ENCODE data around the gene TMEM269.

DNA sequence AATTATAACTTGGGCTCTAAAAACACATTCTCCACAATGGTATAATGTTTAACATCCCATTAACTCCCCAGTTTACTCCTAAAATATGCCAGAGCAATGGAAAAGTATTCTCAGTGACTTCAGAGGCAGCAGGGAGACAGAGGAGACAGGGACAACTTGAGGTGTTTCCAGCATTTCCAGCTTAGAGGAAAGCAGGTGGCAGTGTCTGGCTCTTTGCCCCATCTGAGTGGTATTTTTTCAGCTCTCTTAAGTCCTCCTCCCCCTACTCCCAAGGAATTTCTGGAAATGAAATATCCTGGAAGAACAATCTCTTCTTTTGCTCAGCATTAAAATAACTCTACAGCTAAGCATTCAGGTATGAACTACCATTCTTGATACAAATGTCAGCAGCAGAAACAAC, 21.4 kb downstream of the TMEM269 start:
- TF ChIP-seq, protein P1, sequence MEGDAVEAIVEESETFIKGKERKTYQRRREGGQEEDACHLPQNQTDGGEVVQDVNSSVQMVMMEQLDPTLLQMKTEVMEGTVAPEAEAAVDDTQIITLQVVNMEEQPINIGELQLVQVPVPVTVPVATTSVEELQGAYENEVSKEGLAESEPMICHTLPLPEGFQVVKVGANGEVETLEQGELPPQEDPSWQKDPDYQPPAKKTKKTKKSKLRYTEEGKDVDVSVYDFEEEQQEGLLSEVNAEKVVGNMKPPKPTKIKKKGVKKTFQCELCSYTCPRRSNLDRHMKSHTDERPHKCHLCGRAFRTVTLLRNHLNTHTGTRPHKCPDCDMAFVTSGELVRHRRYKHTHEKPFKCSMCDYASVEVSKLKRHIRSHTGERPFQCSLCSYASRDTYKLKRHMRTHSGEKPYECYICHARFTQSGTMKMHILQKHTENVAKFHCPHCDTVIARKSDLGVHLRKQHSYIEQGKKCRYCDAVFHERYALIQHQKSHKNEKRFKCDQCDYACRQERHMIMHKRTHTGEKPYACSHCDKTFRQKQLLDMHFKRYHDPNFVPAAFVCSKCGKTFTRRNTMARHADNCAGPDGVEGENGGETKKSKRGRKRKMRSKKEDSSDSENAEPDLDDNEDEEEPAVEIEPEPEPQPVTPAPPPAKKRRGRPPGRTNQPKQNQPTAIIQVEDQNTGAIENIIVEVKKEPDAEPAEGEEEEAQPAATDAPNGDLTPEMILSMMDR (IDR thresholded peaks at IDR 0.05; ENCODE audit: low read depth, low read length) = no peak
- no peak for TF ChIP-seq POLR2A (IDR thresholded peaks at IDR 0.05; ENCODE audit: extremely low read depth, insufficient read length)
- TF ChIP-seq, protein P2, sequence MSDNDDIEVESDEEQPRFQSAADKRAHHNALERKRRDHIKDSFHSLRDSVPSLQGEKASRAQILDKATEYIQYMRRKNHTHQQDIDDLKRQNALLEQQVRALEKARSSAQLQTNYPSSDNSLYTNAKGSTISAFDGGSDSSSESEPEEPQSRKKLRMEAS (IDR thresholded peaks at IDR 0.05; ENCODE audit: low read depth, low read length) = no peak
- TF ChIP-seq MYC (IDR thresholded peaks at IDR 0.05; ENCODE audit: low read depth, low read length) = no peak

Data from NB4 (cell line).